ENCODE measurements around the gene ANO6.
"Not testable (repeated sequence)": the region's sequence is repeated elsewhere in the genome, so short reads cannot be mapped to it uniquely, and the experiment has no call there.

Gene ANO6

DNA sequence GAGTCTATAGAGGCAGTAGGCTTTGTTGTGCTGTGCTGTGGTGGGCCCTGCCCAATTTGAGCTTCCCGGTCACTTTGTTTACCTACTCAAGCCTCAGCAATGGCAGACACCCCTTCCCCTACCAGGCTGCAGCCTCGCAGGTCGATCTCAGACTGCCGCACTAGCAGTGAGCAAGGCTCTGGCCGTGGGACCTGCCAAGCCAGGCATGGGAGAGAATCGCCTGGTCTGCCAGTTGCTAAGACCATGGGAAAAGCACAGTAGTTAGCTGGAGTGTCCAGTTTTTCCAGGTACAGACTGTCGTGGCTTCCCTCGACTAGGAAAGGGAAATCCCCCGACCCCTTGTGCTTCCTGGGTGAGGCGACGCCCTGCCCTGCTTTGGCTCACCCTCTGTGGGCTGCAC is 26.3 kb downstream of the ANO6 start:
- no peak for DNase-seq

GRCh38 chr12:45243963-45244362 is 28.1 kb downstream of the ANO6 start:
- DNase-seq = no peak

DNA sequence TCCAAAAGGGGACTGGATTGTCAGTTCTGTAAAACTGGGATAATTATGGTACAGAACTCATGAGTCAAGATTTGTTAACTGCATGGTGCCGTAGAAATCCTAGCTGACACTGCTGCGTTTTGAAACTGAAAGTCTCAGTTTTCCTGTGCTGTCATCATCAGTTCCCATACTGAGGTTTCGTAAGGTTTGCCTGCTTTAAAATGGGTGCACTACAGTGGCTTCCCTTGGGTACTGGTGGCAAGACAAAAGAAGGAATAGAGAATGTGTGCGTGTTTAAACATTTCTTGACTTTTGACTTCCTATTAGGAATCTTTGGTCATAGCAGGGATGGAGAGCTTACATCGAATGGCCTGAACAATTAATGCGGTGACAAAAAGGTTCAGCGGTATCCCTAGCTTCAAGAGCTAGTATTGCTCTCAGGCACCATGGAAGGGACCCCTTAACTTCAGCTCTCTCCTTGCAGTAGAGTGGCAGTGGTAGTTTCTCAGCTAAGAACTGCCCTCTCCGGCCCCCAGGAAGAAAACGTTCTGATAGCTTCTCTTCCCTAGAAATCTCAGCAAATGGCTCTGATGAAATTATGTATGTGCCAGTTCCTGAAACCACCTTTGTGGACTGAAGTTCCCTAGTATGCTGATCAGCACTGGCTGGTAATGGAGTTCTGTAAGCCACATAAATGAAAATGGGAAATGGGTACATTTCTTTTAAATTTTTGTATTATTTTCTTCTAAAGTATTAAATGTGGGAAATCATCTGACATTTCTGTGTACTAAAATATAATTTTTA is 28.9 kb downstream of the ANO6 start:
- no peak for DNase-seq

- DNase-seq = no peak
These were observed 30.3 kb downstream of the ANO6 start for GRCh38 chr12:45246236-45246635.

GRCh38 chr12:45247589-45247988 is 31.7 kb downstream of the ANO6 start:
- no peak for DNase-seq

DNA sequence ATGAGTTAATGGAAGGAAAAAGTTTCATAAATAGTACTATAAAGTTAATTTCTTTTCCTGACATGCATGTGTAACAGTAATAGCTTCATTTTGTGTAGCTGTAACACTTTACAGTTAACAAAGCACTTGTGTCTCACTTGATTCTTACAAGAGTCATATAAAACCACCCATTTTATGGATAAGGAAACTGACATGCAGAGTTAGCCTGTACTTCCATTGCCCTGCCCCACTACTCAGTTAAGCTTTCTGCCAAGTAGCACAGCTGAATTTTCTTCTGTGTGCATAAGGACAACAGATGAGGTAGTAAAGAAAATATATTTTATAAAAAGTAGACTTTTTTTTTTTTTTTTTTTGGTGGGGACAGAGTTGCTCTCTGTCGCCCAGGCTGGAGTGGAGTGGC is 32.2 kb downstream of the ANO6 start:
- no peak for DNase-seq

GRCh38 chr12:45254254-45254653 is 38.4 kb downstream of the ANO6 start:
- no peak for DNase-seq

GRCh38 chr12:45256721-45257120 is 40.8 kb downstream of the ANO6 start:
- no peak for DNase-seq

DNA sequence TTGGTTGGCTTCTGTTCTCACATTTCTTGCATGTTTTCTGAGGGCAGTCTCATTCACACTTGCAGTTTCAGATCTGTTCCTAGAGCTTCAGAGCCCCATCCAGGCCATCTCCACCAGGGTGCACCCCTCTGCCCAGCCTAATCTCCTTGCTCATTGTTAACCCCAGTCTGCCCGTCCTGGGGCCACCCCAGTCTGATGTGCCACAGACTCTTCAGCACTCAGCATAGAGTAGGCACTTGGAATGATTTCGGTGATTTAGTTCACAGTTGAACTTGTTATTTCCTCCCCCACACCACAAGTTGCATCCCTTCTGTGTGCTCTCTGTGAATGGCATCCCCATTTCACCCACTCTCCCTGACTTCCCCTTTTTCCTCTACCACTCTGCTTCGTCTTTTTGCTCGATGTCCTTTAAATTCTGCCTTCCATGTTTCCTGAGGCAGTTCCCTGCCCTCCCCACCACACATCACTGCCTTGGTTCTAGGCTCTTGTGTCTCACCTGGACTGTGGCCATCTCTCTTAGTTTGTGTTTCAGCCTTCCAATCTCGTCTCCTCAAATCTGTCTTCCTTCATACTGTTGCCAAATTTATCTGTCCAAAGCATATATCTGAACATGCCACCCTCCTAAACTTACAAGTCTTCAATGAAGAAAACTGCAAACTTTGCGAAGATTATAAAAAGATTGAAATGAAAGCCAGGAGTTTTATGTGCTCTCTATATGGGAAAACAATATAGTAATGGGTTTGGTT is 41.5 kb downstream of the ANO6 start:
- peak; percentile 57 for DNase-seq

DNA sequence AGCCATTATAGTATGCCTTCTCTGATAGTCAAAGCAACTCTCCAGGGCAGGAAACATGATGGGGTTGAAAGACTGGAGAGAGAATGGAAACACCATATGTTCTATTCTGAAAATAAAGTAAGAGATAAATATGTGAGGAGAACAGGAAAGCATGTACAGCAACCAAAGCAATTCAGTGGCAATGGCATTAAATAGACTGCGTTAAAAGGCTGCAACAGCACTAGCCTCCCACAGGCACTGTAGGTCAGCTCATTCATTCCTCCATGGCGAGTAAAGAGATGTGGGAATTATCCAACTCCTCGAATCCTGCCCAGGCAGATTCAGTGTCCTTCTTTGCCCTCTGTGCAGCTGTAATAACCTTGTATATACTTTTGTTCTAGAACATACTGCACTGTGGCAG is 43.8 kb downstream of the ANO6 start:
- DNase-seq = no peak

DNA sequence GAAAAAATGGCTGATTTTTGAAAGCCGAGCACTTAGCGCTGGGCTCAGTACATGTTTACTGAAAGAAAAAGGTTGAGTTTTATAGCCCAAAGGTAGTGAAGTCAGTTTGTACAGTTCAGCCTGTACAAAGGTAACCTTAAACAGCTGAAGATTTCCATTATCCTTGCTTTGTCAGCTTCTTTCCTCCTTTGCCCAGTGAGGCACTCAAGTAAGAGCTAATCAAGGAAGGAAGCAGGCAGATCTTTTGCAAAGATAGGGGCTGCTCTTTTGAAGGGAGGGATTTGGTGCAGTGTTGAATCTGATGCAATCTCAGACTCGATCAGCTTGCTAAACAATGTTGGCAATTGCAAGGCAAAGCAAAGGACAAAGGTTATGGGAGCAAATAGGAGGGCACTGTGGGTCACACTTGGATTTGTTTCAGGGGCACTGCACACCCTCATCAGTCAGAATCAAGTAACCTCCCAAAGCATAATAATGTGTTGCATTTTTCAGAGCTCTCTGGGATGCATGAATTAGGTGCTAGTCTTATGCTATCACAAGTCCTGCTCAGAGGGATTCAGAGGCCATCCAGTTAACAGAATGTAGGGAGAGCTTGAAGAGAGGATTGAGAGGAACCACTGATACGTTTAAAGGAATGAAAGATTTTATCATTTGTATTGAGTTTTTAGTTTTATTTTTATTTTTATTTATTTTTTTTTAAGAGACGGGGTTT is 44.4 kb downstream of the ANO6 start:
- DNase-seq = no peak

- DNase-seq = no peak
These were observed 45.0 kb downstream of the ANO6 start for GRCh38 chr12:45260854-45261253.

DNA sequence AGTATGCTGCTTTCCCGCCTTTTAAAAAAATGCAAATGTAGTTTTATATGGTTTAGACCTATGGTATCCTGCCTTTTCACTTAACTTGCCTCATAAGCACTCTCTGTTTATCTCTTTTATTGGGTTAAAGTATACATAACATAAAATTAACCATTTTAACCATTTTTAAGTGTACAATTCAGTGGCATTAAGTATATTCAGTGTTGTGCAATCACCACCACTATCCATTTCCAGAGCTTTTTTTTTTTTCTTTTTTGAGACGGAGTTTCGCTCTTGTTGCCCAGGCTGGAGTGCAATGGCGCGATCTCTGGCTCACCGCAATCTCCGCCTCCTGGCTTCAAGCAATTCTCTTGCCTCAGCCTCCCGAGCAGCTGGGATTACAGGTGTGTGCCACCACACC is 46.3 kb downstream of the ANO6 start:
- not testable (repeated sequence) for DNase-seq

- no peak for DNase-seq
These were observed 47.7 kb downstream of the ANO6 start for GRCh38 chr12:45263587-45263986.

DNA sequence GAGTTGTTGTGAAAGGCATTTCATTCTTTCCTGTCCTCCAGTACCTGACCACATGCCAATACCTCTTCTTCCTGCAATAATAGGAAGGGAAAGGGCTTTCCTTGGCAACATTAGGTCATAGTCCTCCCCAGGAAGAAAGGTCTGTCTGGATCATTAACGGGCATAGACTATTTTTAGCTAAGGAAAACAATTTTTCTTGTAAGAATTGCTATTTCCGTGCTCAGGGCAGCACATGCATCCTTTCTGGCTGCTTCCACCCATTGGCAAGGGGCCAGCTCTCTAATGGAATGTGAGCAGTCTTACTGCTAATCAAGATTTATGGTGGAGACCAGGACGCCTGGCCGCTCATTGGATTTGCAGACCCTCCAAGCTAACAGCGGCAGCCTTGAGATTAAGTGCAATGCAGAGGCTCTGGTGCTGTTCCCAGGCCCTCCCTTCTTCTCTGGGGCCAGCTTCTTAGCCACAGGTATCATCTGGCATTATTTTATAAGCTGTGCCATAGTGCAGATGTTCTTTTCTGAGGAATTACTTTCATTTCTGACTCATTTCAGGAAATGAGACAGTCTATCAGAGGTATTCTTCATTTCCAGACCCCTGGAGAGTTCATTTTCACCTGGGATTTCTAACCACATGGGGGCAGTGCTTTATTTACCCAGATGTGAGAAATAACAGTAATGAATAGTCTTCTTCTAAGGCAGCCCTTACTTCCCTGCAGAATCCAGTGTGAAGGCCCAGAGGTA is 52.9 kb downstream of the ANO6 start:
- DNase-seq = no peak

DNA sequence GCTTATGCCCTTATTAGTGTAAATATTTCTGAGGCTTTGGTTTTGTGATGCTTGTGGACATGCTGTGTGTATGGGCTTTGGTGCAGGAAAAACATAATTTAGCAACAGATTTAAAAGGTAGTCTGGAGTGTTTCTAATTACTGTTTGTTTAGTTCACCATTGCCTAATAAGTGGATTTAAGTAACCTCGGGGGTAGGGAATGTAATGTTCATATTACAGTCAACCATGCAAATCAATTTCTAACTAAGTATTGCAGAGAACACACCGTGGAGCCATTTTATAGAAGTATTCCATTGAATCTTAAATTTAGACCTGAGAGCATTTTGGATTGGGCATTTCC is 53.5 kb downstream of the ANO6 start:
- DNase-seq = no peak

DNA sequence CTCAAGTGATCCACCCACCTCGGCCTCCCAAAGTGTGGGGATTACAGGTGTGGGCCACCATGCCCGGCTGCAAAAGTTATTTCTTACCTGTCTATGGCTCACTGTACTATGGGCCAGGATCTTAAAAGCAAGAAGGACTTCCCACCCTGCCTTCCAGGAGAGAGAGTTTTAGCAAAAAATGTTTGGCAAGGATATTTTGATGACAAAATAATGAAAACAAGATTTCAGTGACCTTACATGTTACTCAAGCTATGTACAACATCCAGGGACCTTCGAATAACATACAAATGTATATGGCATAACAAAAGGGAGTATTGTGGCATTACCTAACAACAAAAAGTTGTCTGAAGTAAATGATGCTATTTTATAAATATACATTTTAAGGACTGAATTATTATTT is 55.1 kb downstream of the ANO6 start:
- no peak for DNase-seq

GRCh38 chr12:45273717-45274271 is 57.9 kb downstream of the ANO6 start:
- DNase-seq = no peak

- no peak for DNase-seq
These were observed 60.4 kb downstream of the ANO6 start for GRCh38 chr12:45276154-45276755.

GRCh38 chr12:45278447-45278846 is 62.6 kb downstream of the ANO6 start:
- no peak for DNase-seq

DNA sequence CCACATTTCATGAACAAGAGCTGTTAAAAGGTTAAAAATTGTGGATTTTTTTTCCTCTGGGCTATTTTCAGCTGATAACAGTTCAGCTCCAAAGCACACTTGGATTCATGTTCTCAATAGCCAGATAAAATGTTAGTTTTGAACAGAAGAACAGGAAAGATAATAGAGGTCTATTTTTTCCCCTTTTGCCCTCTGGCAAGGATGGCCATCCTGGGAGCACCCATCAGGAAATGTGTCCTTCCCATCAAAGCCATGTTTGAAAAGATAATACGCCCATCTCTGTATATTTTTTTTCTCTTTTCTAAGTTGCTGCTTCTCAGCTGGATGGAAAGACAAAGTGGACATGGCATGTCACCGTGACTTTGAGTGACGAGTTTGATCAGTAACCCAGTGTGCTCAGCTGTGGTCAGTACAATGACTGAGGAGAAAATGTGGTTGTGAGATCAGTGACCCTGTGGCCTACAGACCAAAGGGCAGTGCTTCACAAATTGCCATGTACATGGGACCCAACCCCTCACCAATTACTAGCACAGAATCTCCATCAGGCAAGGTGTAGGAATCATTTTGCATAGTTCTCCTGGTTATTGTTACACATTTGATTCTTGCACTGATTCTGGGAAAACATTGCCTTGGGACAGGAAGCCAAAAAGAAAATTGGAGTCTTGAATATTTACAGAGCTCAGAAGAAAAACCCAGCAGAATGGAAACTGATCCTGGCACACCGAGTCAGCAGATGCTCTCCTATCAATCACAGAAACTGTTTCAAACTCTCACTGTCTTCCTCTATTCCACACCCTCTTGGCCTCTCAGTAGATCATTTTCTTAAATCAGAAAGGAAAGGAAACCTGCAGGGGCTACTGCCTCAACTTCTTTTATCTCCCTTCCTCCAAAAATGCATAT is 64.3 kb downstream of the ANO6 start:
- no peak for DNase-seq
